ENCODE results near the gene CGB3. TPM values are rescaled to one million over a fixed set of nuclear protein-coding genes. Genes with fewer than 3 reads are reported as not detected.

Gene CGB3
- total RNA-seq, 1 donor from 2014 or later: not detected

- peaks cover 19% of the 10 kb centered on the region for H3K4me1 Mint-ChIP-seq
- no peak within 1 kb of the TSS for H3K27ac Mint-ChIP-seq
- H3K79me2 ChIP-seq (ENCODE audit: low read depth): no peaks in the 10 kb centered on the region
- H3K27me3 ChIP-seq: peaks cover 52% of the 10 kb centered on the region
- H3K4me3 ChIP-seq: peak within 1 kb of the TSS; percentile 56
- H3K27me3 Mint-ChIP-seq (ENCODE audit: insufficient read depth, low read depth): peaks cover 25% of the 10 kb centered on the region
- no peak for DNase-seq (ENCODE audit: low spot score)
- no peak within 1 kb of the TSS for H3K9ac ChIP-seq
- H2AFZ ChIP-seq (replicated peaks): no peak within 1 kb of the TSS
- H3F3A ChIP-seq (ENCODE audit: low read depth): peaks cover 21% of the 10 kb centered on the region
- no peak within 1 kb of the TSS for H3K4me3 Mint-ChIP-seq
- H3K4me2 ChIP-seq: peak within 1 kb of the TSS; percentile 92
- H3K36me3 ChIP-seq: no peaks in the 10 kb centered on the region
- H3K9me3 ChIP-seq (ENCODE audit: low read depth): no peaks in the 10 kb centered on the region
- no peak within 1 kb of the TSS for H3K27ac ChIP-seq
- H4K20me1 ChIP-seq (ENCODE audit: low read depth): peaks cover 8% of the 10 kb centered on the region
- TF ChIP-seq CTCF (IDR thresholded peaks at IDR 0.05): no peak
- no peak for TF ChIP-seq EZH2phosphoT487 (IDR thresholded peaks at IDR 0.05)
- no peak for TF ChIP-seq EZH2 (IDR thresholded peaks at IDR 0.05)
- H3K4me1 ChIP-seq: peaks cover 12% of the 10 kb centered on the region
- H3K36me3 Mint-ChIP-seq: peaks cover 6% of the 10 kb centered on the region
- peaks cover 2% of the 10 kb centered on the region for H3K9me3 Mint-ChIP-seq
Observed at GRCh38 chr19:49017041-49017665, 7.0 kb downstream of the CGB3 start, which contains the start of gene LHB. Gene LHB, minus strand, starts transcription at chr19:49017091. Its CDS starts 10 bp downstream, at chr19:49017081.

- Histone ChIP-seq H3F3A (ENCODE audit: low read depth) (peaks cover 21% of the 10 kb centered on the region), H2AFZ (replicated peaks) (no peak overlapping the region), H3K27me3 (peaks cover 43% of the 10 kb centered on the region), H4K20me1 (ENCODE audit: low read depth) (peaks cover 8% of the 10 kb centered on the region), H3K4me1 (peaks cover 12% of the 10 kb centered on the region), H3K4me2 (no peak overlapping the region), H3K36me3 (no peaks in the 10 kb centered on the region), H3K4me3 (no peak overlapping the region), H3K27ac (no peak overlapping the region), H3K9ac (no peak overlapping the region), H3K79me2 (ENCODE audit: low read depth) (no peaks in the 10 kb centered on the region), H3K9me3 (ENCODE audit: low read depth) (no peaks in the 10 kb centered on the region)
- H3K4me3 Mint-ChIP-seq: no peak overlapping the region
- peaks cover 6% of the 10 kb centered on the region for H3K36me3 Mint-ChIP-seq
- TF ChIP-seq EZH2phosphoT487 (IDR thresholded peaks at IDR 0.05) (no peak), CTCF (IDR thresholded peaks at IDR 0.05) (no peak), EZH2 (IDR thresholded peaks at IDR 0.05) (no peak)
- H3K27ac Mint-ChIP-seq: no peak overlapping the region
- peaks cover 20% of the 10 kb centered on the region for H3K27me3 Mint-ChIP-seq (ENCODE audit: insufficient read depth, low read depth)
- H3K4me1 Mint-ChIP-seq: peaks cover 15% of the 10 kb centered on the region
- DNase-seq (ENCODE audit: low spot score): no peak
- H3K9me3 Mint-ChIP-seq: peaks cover 2% of the 10 kb centered on the region
Observed at GRCh38 chr19:49016067-49016839, 7.9 kb downstream of the CGB3 start.

- Histone ChIP-seq H3K79me2 (ENCODE audit: low read depth) (no peaks in the 10 kb centered on the region), H4K20me1 (ENCODE audit: low read depth) (peaks cover 8% of the 10 kb centered on the region), H3K9ac (no peak overlapping the region), H3K27me3 (peaks cover 29% of the 10 kb centered on the region), H2AFZ (replicated peaks) (no peak overlapping the region), H3K4me1 (peaks cover 12% of the 10 kb centered on the region), H3K9me3 (ENCODE audit: low read depth) (no peaks in the 10 kb centered on the region), H3K27ac (no peak overlapping the region), H3K36me3 (no peaks in the 10 kb centered on the region), H3K4me3 (no peak overlapping the region), H3K4me2 (no peak overlapping the region), H3F3A (ENCODE audit: low read depth) (peaks cover 12% of the 10 kb centered on the region)
- no peak for TF ChIP-seq EZH2phosphoT487 (IDR thresholded peaks at IDR 0.05)
- no peak for DNase-seq (ENCODE audit: low spot score)
- H3K27ac Mint-ChIP-seq: no peak overlapping the region
- peaks cover 4% of the 10 kb centered on the region for H3K4me1 Mint-ChIP-seq
- H3K27me3 Mint-ChIP-seq (ENCODE audit: insufficient read depth, low read depth): peaks cover 13% of the 10 kb centered on the region
- peaks cover 9% of the 10 kb centered on the region for H3K36me3 Mint-ChIP-seq
- no peak overlapping the region for H3K4me3 Mint-ChIP-seq
- H3K9me3 Mint-ChIP-seq: peaks cover 2% of the 10 kb centered on the region
Observed at GRCh38 chr19:49014870-49015255, 9.3 kb downstream of the CGB3 start.
